GM23338 (cell line): ENCODE data around the gene SLC36A4. TPM values are rescaled to one million over a fixed set of nuclear protein-coding genes. Genes with fewer than 3 reads are reported as not detected.

Experiments used
- ATAC-seq: fragments of 200-7000 bp; cut with Tn5 transposase; 3 replicates; pipeline ENCODE4 v1.9.1; 2020
- DNase-seq: peaks from one replicate; pipeline ENCODE4 v3.0.0-alpha.2; 2015; ENCODE audit warnings: low spot score
- H2AFZ ChIP-seq: fragments of 200-600 bp; sonication (generic); 2 replicates; pipeline ENCODE4 v1.8.0; 2016; ENCODE audit warnings: antibody characterized with exemption, mild to moderate bottlenecking, moderate library complexity
- H3F3A ChIP-seq: fragments of 200-600 bp; sonication (generic); replicated peaks from 2 replicates; pipeline ENCODE4 v1.8.0; 2017; ENCODE audit warnings: antibody characterized with exemption, mixed run types, low read depth
- H3K27ac ChIP-seq: fragments of 200-600 bp; sonication (generic); 2 replicates; pipeline ENCODE4 v1.6.1; 2016; ENCODE audit warnings: low read depth
- H3K27me3 ChIP-seq: fragments of 200-600 bp; sonication (generic); 2 replicates; pipeline ENCODE4 v1.8.0; 2016; ENCODE audit warnings: mild to moderate bottlenecking, mixed run types, moderate library complexity; ENCODE audit not compliant: insufficient read depth
- H3K36me3 ChIP-seq: fragments of 200-600 bp; sonication (generic); 2 replicates; pipeline ENCODE4 v1.8.0; 2016; ENCODE audit warnings: mild to moderate bottlenecking; ENCODE audit not compliant: insufficient read depth
- H3K4me1 ChIP-seq: fragments of 200-600 bp; sonication (generic); 2 replicates; pipeline ENCODE4 v1.8.0; 2016; ENCODE audit warnings: mild to moderate bottlenecking, moderate library complexity; ENCODE audit not compliant: insufficient read depth
- H3K4me2 ChIP-seq: fragments of 200-600 bp; sonication (generic); 2 replicates; pipeline ENCODE4 v1.7.1; 2017; ENCODE audit warnings: mixed run types
- H3K4me3 ChIP-seq: fragments of 200-600 bp; sonication (generic); 2 replicates; pipeline ENCODE4 v1.6.1; 2016; ENCODE audit warnings: mixed run types
- H3K79me2 ChIP-seq: fragments of 200-600 bp; sonication (generic); replicated peaks from 2 replicates; pipeline ENCODE4 v1.8.0; 2017; ENCODE audit warnings: mild to moderate bottlenecking; ENCODE audit not compliant: insufficient read depth
- H3K9me2 ChIP-seq: fragments of 200-600 bp; sonication (generic); 2 replicates; pipeline ENCODE4 v1.8.0; 2017; ENCODE audit not compliant: insufficient read depth
- H4K20me1 ChIP-seq: fragments of 200-600 bp; sonication (generic); replicated peaks from 2 replicates; pipeline ENCODE4 v1.8.0; 2017; ENCODE audit warnings: mild to moderate bottlenecking; ENCODE audit not compliant: insufficient read depth
- H3K27ac Mint-ChIP-seq: 2 replicates; pipeline ENCODE4 v1.8.0; 2020; ENCODE audit warnings: inconsistent platforms, mild to moderate bottlenecking, moderate library complexity, mixed read lengths
- H3K27me3 Mint-ChIP-seq: 3 replicates; pipeline ENCODE4 v1.8.0; 2022; ENCODE audit warnings: low read depth, mild to moderate bottlenecking, moderate library complexity, mixed read lengths, inconsistent platforms; ENCODE audit not compliant: insufficient read depth, poor library complexity
- H3K36me3 Mint-ChIP-seq: 3 replicates; pipeline ENCODE4 v1.8.0; 2021; ENCODE audit warnings: low read depth, mild to moderate bottlenecking, inconsistent platforms, moderate library complexity, mixed read lengths
- H3K4me1 Mint-ChIP-seq: 3 replicates; pipeline ENCODE4 v1.8.0; 2020; ENCODE audit warnings: mild to moderate bottlenecking, inconsistent platforms, mixed read lengths
- H3K4me3 Mint-ChIP-seq: 3 replicates; pipeline ENCODE4 v1.8.0; 2021; ENCODE audit warnings: moderate library complexity, mild to moderate bottlenecking, inconsistent platforms, mixed read lengths
- H3K9me3 Mint-ChIP-seq: 3 replicates; pipeline ENCODE4 v1.8.0; 2020; ENCODE audit warnings: moderate library complexity, mild to moderate bottlenecking, inconsistent platforms, mixed read lengths
- EZH2phosphoT487 ChIP-seq: fragments of 200-600 bp; sonication (generic); IDR thresholded peaks from one replicate; pipeline ENCODE4 v1.8.1; 2018; ENCODE audit warnings: antibody characterized with exemption; ENCODE audit not compliant: unreplicated experiment
- JUNB ChIP-seq: IDR thresholded peaks from one replicate; pipeline ENCODE4 v1.6.1; 2016; ENCODE audit warnings: antibody characterized with exemption; ENCODE audit not compliant: unreplicated experiment
- NANOG ChIP-seq: IDR thresholded peaks from 2 replicates; pipeline ENCODE4 v1.6.1; 2016; ENCODE audit warnings: antibody characterized with exemption, borderline replicate concordance
- POLR2AphosphoS5 ChIP-seq: IDR thresholded peaks from 2 replicates; pipeline ENCODE4 v1.6.1; 2016; ENCODE audit warnings: antibody characterized with exemption, low read depth
- ZNF114 ChIP-seq: fragments of 250-450 bp; sonication (Bioruptor Pico); IDR thresholded peaks from 2 replicates; pipeline ENCODE4 v1.5.0; 2020; ENCODE audit warnings: mild to moderate bottlenecking, moderate library complexity
- polyA plus RNA-seq: library from polyadenylated mRNA; unstranded; fragments of >200 nt; fragmentation: Nextera tagmentation; extraction: Ambion mirVana; gene quantifications from 2 replicates; pipeline ENCODE4 v1.2.1, GENCODE V29; 2016
- total RNA-seq: library from RNA; depleted of rRNA; stranded (reverse); fragments of >200 nt; shearing (Covaris generic); gene quantifications from 2 replicates; pipeline ENCODE4 v1.2.3, GENCODE V29; 2014
- TF ChIP-seq, protein P1 (sequence below): fragments of 250-450 bp; sonication (Bioruptor Pico); IDR thresholded peaks from 2 replicates; pipeline ENCODE4 v1.5.0; 2020; ENCODE audit warnings: mild to moderate bottlenecking, moderate library complexity
- TF ChIP-seq, protein P2 (sequence below): IDR thresholded peaks from one replicate; pipeline ENCODE4 v1.6.1; 2018; ENCODE audit warnings: antibody characterized with exemption; ENCODE audit not compliant: unreplicated experiment
- TF ChIP-seq, protein P3 (sequence below): IDR thresholded peaks from 2 replicates; pipeline ENCODE4 v1.6.1; 2016; ENCODE audit warnings: antibody characterized with exemption

Gene SLC36A4
- total and polyA plus RNA-seq, 2 experiments from 2014 or later = 24.9 to 34.6 TPM

DNA sequence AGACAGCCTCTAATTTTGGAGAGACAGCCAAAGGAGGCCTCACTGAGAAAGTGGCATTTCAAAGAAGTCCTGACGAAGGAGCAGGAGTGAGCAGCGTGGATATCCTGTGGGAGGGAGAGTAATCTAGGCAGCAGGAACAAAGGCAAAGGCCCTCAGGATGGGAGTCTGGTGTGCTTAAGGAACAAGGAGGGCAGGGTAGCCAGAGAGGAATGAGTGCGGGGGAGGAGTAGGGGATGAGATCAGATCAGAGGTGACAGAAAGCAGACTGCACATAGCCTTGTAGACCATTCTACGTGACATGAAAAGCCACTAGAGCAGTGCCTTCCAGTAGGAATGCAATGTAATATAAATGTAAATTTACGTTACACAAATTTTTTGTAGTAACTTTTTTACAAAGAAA lies 5.6 kb downstream of the SLC36A4 start (continued):
- no peak for TF ChIP-seq ZNF114 (CRISPR knock-in tag)
- TF ChIP-seq, protein P1, sequence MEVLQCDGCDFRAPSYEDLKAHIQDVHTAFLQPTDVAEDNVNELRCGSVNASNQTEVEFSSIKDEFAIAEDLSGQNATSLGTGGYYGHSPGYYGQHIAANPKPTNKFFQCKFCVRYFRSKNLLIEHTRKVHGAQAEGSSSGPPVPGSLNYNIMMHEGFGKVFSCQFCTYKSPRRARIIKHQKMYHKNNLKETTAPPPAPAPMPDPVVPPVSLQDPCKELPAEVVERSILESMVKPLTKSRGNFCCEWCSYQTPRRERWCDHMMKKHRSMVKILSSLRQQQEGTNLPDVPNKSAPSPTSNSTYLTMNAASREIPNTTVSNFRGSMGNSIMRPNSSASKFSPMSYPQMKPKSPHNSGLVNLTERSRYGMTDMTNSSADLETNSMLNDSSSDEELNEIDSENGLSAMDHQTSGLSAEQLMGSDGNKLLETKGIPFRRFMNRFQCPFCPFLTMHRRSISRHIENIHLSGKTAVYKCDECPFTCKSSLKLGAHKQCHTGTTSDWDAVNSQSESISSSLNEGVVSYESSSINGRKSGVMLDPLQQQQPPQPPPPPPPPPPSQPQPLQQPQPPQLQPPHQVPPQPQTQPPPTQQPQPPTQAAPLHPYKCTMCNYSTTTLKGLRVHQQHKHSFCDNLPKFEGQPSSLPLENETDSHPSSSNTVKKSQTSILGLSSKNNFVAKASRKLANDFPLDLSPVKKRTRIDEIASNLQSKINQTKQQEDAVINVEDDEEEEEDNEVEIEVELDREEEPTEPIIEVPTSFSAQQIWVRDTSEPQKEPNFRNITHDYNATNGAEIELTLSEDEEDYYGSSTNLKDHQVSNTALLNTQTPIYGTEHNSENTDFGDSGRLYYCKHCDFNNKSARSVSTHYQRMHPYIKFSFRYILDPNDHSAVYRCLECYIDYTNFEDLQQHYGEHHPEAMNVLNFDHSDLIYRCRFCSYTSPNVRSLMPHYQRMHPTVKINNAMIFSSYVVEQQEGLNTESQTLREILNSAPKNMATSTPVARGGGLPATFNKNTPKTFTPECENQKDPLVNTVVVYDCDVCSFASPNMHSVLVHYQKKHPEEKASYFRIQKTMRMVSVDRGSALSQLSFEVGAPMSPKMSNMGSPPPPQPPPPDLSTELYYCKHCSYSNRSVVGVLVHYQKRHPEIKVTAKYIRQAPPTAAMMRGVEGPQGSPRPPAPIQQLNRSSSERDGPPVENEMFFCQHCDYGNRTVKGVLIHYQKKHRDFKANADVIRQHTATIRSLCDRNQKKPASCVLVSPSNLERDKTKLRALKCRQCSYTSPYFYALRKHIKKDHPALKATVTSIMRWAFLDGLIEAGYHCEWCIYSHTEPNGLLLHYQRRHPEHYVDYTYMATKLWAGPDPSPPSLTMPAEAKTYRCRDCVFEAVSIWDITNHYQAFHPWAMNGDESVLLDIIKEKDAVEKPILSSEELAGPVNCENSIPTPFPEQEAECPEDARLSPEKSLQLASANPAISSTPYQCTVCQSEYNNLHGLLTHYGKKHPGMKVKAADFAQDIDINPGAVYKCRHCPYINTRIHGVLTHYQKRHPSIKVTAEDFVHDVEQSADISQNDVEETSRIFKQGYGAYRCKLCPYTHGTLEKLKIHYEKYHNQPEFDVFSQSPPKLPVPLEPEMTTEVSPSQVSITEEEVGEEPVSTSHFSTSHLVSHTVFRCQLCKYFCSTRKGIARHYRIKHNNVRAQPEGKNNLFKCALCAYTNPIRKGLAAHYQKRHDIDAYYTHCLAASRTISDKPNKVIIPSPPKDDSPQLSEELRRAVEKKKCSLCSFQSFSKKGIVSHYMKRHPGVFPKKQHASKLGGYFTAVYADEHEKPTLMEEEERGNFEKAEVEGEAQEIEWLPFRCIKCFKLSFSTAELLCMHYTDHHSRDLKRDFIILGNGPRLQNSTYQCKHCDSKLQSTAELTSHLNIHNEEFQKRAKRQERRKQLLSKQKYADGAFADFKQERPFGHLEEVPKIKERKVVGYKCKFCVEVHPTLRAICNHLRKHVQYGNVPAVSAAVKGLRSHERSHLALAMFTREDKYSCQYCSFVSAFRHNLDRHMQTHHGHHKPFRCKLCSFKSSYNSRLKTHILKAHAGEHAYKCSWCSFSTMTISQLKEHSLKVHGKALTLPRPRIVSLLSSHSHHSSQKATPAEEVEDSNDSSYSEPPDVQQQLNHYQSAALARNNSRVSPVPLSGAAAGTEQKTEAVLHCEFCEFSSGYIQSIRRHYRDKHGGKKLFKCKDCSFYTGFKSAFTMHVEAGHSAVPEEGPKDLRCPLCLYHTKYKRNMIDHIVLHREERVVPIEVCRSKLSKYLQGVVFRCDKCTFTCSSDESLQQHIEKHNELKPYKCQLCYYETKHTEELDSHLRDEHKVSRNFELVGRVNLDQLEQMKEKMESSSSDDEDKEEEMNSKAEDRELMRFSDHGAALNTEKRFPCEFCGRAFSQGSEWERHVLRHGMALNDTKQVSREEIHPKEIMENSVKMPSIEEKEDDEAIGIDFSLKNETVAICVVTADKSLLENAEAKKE (CRISPR knock-in tag) = no peak

DNA sequence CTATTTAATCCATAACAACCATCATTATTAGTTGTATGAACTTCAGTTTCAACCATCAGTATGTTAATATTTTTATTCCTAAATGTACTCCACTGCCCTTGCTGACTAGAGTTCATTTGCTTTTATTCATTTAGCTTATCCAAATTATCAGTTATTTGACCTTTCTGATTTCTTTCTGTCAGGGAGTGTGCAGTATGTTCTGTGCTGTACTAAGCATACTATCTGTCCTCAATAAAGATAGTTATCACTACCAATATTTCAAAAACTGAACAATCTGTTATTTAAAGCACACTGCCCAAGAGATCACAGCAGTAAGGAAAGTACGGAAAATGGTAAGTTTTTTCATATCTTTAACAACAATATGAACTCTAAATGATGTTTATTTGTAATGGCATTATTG lies 8.3 kb downstream of the SLC36A4 start:
- H3K4me1 Mint-ChIP-seq = peaks cover 8% of the 10 kb centered on the region
- H3K27ac ChIP-seq = no peak overlapping the region
- no peaks in the 10 kb centered on the region for H3F3A ChIP-seq
- no peaks in the 10 kb centered on the region; the same call in none of the 2 replicates for H4K20me1 ChIP-seq
- no peaks in the 10 kb centered on the region for H3K27me3 ChIP-seq
- peaks cover 11% of the 10 kb centered on the region for H3K4me1 ChIP-seq
- H2AFZ ChIP-seq = no peak overlapping the region
- no peak for DNase-seq
- H3K79me2 ChIP-seq = peaks cover 81% of the 10 kb centered on the region
- no peak for ATAC-seq
- no peak overlapping the region for H3K4me3 ChIP-seq
- no peaks in the 10 kb centered on the region for H3K9me2 ChIP-seq
- 0 out of 2 replicates have a peak, but pooled peaks cover 3% of the 10 kb centered on the region for H3K36me3 ChIP-seq
- H3K36me3 Mint-ChIP-seq = peaks cover 35% of the 10 kb centered on the region
- no peak overlapping the region for H3K4me2 ChIP-seq
- no peak overlapping the region for H3K27ac Mint-ChIP-seq
- H3K27me3 Mint-ChIP-seq = no peaks in the 10 kb centered on the region
- peaks cover 9% of the 10 kb centered on the region for H3K9me3 Mint-ChIP-seq
- H3K4me3 Mint-ChIP-seq = no peak overlapping the region
- TF ChIP-seq EZH2phosphoT487 = no peak
- no peak for TF ChIP-seq POLR2AphosphoS5
- no peak for TF ChIP-seq NANOG
- TF ChIP-seq, protein P2, sequence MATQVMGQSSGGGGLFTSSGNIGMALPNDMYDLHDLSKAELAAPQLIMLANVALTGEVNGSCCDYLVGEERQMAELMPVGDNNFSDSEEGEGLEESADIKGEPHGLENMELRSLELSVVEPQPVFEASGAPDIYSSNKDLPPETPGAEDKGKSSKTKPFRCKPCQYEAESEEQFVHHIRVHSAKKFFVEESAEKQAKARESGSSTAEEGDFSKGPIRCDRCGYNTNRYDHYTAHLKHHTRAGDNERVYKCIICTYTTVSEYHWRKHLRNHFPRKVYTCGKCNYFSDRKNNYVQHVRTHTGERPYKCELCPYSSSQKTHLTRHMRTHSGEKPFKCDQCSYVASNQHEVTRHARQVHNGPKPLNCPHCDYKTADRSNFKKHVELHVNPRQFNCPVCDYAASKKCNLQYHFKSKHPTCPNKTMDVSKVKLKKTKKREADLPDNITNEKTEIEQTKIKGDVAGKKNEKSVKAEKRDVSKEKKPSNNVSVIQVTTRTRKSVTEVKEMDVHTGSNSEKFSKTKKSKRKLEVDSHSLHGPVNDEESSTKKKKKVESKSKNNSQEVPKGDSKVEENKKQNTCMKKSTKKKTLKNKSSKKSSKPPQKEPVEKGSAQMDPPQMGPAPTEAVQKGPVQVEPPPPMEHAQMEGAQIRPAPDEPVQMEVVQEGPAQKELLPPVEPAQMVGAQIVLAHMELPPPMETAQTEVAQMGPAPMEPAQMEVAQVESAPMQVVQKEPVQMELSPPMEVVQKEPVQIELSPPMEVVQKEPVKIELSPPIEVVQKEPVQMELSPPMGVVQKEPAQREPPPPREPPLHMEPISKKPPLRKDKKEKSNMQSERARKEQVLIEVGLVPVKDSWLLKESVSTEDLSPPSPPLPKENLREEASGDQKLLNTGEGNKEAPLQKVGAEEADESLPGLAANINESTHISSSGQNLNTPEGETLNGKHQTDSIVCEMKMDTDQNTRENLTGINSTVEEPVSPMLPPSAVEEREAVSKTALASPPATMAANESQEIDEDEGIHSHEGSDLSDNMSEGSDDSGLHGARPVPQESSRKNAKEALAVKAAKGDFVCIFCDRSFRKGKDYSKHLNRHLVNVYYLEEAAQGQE = no peak
- TF ChIP-seq, protein P3, sequence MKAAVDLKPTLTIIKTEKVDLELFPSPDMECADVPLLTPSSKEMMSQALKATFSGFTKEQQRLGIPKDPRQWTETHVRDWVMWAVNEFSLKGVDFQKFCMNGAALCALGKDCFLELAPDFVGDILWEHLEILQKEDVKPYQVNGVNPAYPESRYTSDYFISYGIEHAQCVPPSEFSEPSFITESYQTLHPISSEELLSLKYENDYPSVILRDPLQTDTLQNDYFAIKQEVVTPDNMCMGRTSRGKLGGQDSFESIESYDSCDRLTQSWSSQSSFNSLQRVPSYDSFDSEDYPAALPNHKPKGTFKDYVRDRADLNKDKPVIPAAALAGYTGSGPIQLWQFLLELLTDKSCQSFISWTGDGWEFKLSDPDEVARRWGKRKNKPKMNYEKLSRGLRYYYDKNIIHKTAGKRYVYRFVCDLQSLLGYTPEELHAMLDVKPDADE = no peak
- no peak for TF ChIP-seq JUNB
